Caco-2 (cell line): ENCODE measurements around the gene SLC25A29. TPM values are rescaled to one million over a fixed set of nuclear protein-coding genes. Genes with fewer than 3 reads are reported as not detected.

Experiments used
- BruUV-seq: library from RNA; stranded (reverse); fragments of 400-500 nt; replicated peaks from 2 replicates; lab custom pipeline; 2021; lab: Mats Ljungman, UMichigan
- CTCF ChIA-PET: fragments of 300-600 bp; sonication (Branson Sonifier 250); formaldehyde crosslinking; loops from one replicate; lab custom pipeline; 2022; ENCODE audit warnings: antibody characterized with exemption; lab: Charles Lee
- POLR2A ChIA-PET: fragments of 300-600 bp; sonication (Branson Sonifier 250); formaldehyde crosslinking; loops from one replicate; lab custom pipeline; 2022; ENCODE audit warnings: antibody characterized with exemption; lab: Charles Lee
- DNase-seq, 2 experiments: peaks; one replicate each; pipeline versions ENCODE4 v3.0.0 to v3.0.0-alpha.2; 2020 to 2022
- H3K27me3 ChIP-seq: replicated peaks from 2 replicates; pipeline ENCODE4 v1.6.0; 2011; ENCODE audit warnings: low read length; ENCODE audit not compliant: control insufficient read depth, insufficient read depth
- H3K36me3 ChIP-seq: 2 replicates; pipeline ENCODE4 v1.5.1; 2011; ENCODE audit warnings: low read length; ENCODE audit not compliant: control insufficient read depth, insufficient read depth
- H3K4me1 ChIP-seq: fragments of 250-450 bp; sonication (Bioruptor Pico); 2 replicates; pipeline ENCODE4 v1.5.1; 2020; ENCODE audit warnings: mild to moderate bottlenecking
- H3K4me3 ChIP-seq: 2 replicates; pipeline ENCODE4 v1.5.1; 2011; ENCODE audit warnings: low read depth, mild to moderate bottlenecking, control low read depth, low read length
- H3K9me3 ChIP-seq: fragments of 250-450 bp; sonication (Bioruptor Pico); 2 replicates; pipeline ENCODE4 v1.5.1; 2020; ENCODE audit warnings: mild to moderate bottlenecking, moderate library complexity
- H3K27ac Mint-ChIP-seq: one replicate; pipeline ENCODE4 v1.8.0; 2022; ENCODE audit warnings: mixed read lengths; ENCODE audit not compliant: unreplicated experiment
- H3K27me3 Mint-ChIP-seq: one replicate; pipeline ENCODE4 v1.8.0; 2022; ENCODE audit warnings: mixed read lengths; ENCODE audit not compliant: insufficient read depth, unreplicated experiment
- H3K36me3 Mint-ChIP-seq: one replicate; pipeline ENCODE4 v1.8.0; 2022; ENCODE audit warnings: mild to moderate bottlenecking, mixed read lengths; ENCODE audit not compliant: insufficient read depth, unreplicated experiment
- H3K4me1 Mint-ChIP-seq: one replicate; pipeline ENCODE4 v1.8.0; 2022; ENCODE audit warnings: low read depth, mixed read lengths; ENCODE audit not compliant: unreplicated experiment
- H3K4me3 Mint-ChIP-seq: one replicate; pipeline ENCODE4 v1.8.0; 2022; ENCODE audit warnings: mild to moderate bottlenecking, moderate library complexity, mixed read lengths; ENCODE audit not compliant: unreplicated experiment
- H3K9me3 Mint-ChIP-seq: one replicate; pipeline ENCODE4 v1.8.0; 2022; ENCODE audit warnings: mixed read lengths; ENCODE audit not compliant: unreplicated experiment
- CTCF ChIP-seq, 2 experiments: fragments of 200-600 bp in 1 of 2; IDR thresholded peaks; 1 replicate in 1 of 2; 2 replicates in 1 of 2; pipeline versions ENCODE4 v1.5.1 to v1.8.0; 2011 to 2022; ENCODE audit warnings: antibody characterized with exemption in 1 of 2, control low read depth in 1 of 2, inconsistent platforms in 1 of 2, low read depth in 1 of 2, low read length in 1 of 2, mild to moderate bottlenecking in 1 of 2, moderate library complexity in 1 of 2; ENCODE audit not compliant: insufficient read depth in 1 of 2, severe bottlenecking in 1 of 2, unreplicated experiment in 1 of 2
- intact Hi-C: fragments of 100-400 bp; cut with micrococcal nuclease; formaldehyde crosslinking; loops from one replicate; pipeline ENCODE4 v1.10.0; 2022; ENCODE audit not compliant: unreplicated experiment
- total RNA-seq: library from RNA; stranded (reverse); gene quantifications from 2 replicates; pipeline ENCODE4 v1.2.3, GENCODE V29; 2022

Gene SLC25A29
- total RNA-seq, 1 experiment from 2014 or later: 28.5 TPM

DNA sequence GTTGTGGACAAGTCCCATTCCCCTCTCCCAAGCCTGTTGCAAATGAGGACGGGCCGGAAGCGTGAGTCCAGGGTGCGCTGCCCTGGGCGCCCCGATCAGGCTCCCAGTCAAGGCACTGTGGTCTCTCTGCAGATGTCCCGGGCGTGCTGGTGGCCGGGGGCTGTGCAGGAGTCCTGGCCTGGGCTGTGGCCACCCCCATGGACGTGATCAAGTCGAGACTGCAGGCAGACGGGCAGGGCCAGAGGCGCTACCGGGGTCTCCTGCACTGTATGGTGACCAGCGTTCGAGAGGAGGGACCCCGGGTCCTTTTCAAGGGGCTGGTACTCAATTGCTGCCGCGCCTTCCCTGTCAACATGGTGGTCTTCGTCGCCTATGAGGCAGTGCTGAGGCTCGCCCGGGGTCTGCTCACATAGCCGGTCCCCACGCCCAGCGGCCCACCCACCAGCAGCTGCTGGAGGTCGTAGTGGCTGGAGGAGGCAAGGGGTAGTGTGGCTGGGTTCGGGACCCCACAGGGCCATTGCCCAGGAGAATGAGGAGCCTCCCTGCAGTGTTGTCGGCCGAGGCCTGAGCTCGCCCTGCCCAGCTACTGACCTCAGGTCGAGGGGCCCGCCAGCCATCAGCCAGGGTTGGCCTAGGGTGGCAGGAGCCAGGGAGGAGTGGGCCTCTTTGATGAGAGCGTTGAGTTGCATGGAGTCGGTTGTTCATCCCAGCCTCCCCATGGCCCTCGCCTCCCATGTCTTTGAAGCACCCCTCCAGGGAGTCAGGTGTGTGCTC, 23.2 kb upstream of the SLC25A29 start:
- Mint-ChIP-seq H3K4me1 (no peaks in the 10 kb centered on the region), H3K9me3 (no peaks in the 10 kb centered on the region), H3K27ac (no peak overlapping the region), H3K27me3 (no peaks in the 10 kb centered on the region), H3K4me3 (no peak overlapping the region), H3K36me3 (peaks cover 14% of the 10 kb centered on the region)
- ChIA-PET POLR2A (no interaction called here), CTCF (no interaction called here)
- Histone ChIP-seq H3K4me3 (no peak overlapping the region), H3K4me1 (peaks cover 6% of the 10 kb centered on the region; the same call in 1 of the 2 replicates), H3K9me3 (no peaks in the 10 kb centered on the region), H3K36me3 (no peaks in the 10 kb centered on the region), H3K27me3 (no peaks in the 10 kb centered on the region)
- no peak for TF ChIP-seq CTCF (IDR thresholded peaks at IDR 0.05; ENCODE audit: insufficient read depth in 1 of 2, low read depth in 1 of 2, low read length in 1 of 2, severe bottlenecking in 1 of 2, unreplicated experiment in 1 of 2)
- DNase-seq: no peak
- intact Hi-C loops: no loop called here
- no TSS peak for BruUV-seq

DNA sequence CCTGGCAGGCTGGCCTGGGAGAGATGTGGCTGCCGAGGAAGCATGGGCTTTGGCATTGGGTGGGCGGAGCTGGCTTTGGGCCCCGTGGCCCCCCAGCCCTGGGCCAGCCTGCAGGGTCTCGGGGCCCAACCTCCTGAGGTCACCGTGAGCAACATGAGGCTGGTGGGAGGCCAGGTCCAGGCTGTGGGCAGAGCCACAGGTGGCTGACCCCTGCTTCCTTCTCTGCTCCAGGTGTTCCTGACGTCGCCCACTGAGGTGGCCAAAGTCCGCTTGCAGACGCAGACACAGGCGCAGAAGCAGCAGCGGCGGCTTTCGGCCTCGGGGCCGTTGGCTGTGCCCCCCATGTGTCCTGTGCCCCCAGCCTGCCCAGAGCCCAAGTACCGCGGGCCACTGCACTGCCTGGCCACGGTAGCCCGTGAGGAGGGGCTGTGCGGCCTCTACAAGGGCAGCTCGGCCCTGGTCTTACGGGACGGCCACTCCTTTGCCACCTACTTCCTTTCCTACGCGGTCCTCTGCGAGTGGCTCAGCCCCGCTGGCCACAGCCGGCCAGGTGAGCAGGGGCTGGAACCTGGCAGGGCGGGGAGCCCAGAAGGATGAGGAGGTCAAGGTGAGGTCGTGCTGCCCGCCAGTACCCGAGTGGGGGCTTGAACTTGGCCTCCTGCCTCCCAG, 22.4 kb upstream of the SLC25A29 start:
- ChIA-PET POLR2A (no interaction called here), CTCF (no interaction called here)
- Mint-ChIP-seq H3K36me3 (peaks cover 9% of the 10 kb centered on the region), H3K4me1 (no peaks in the 10 kb centered on the region), H3K9me3 (no peaks in the 10 kb centered on the region), H3K4me3 (no peak overlapping the region), H3K27me3 (no peaks in the 10 kb centered on the region), H3K27ac (no peak overlapping the region)
- Histone ChIP-seq H3K4me3 (no peak overlapping the region), H3K36me3 (no peaks in the 10 kb centered on the region), H3K9me3 (no peaks in the 10 kb centered on the region), H3K27me3 (no peaks in the 10 kb centered on the region), H3K4me1 (peaks cover 6% of the 10 kb centered on the region; the same call in 1 of the 2 replicates)
- no TSS peak for BruUV-seq
- intact Hi-C loops: no loop called here
- no peak for TF ChIP-seq CTCF (IDR thresholded peaks at IDR 0.05; ENCODE audit: insufficient read depth in 1 of 2, low read depth in 1 of 2, low read length in 1 of 2, severe bottlenecking in 1 of 2, unreplicated experiment in 1 of 2)
- DNase-seq: no peak

GRCh38 chr14:100327128-100327527, 20.9 kb upstream of the SLC25A29 start:
- Histone ChIP-seq H3K9me3 (no peaks in the 10 kb centered on the region), H3K27me3 (no peaks in the 10 kb centered on the region), H3K4me3 (no peak overlapping the region), H3K4me1 (peaks cover 6% of the 10 kb centered on the region; the same call in 1 of the 2 replicates), H3K36me3 (no peaks in the 10 kb centered on the region)
- Mint-ChIP-seq H3K9me3 (no peaks in the 10 kb centered on the region), H3K36me3 (peaks cover 2% of the 10 kb centered on the region), H3K27ac (no peak overlapping the region), H3K4me1 (no peaks in the 10 kb centered on the region), H3K4me3 (no peak overlapping the region), H3K27me3 (no peaks in the 10 kb centered on the region)
- no peak for DNase-seq
- BruUV-seq: no TSS peak
- TF ChIP-seq CTCF (IDR thresholded peaks at IDR 0.05; ENCODE audit: insufficient read depth in 1 of 2, low read depth in 1 of 2, low read length in 1 of 2, severe bottlenecking in 1 of 2, unreplicated experiment in 1 of 2): no peak
- intact Hi-C loops: no loop called here
- ChIA-PET CTCF (no interaction called here), POLR2A (no interaction called here)
